Testis (tissue), 2 donors: ENCODE data around the gene PRPF40A.

Source experiments
- POLR2A ChIP-seq: fragments of 450-650 bp; IDR thresholded peaks from one replicate; pipeline ENCODE4 v1.6.1; 2017; ENCODE audit warnings: antibody characterized with exemption, mild to moderate bottlenecking, moderate library complexity
- TF ChIP-seq, protein P1 (sequence below), 3 experiments: fragments of 450-650 bp in 2 of 3; fragments of 200-600 bp in 1 of 3; sonication (generic) in 1 of 3; IDR thresholded peaks; one replicate each; pipeline ENCODE4 v1.5.1; 2016 to 2019; ENCODE audit warnings: antibody characterized with exemption in 3 of 3, mild to moderate bottlenecking in 2 of 3, moderate library complexity in 1 of 3

DNA sequence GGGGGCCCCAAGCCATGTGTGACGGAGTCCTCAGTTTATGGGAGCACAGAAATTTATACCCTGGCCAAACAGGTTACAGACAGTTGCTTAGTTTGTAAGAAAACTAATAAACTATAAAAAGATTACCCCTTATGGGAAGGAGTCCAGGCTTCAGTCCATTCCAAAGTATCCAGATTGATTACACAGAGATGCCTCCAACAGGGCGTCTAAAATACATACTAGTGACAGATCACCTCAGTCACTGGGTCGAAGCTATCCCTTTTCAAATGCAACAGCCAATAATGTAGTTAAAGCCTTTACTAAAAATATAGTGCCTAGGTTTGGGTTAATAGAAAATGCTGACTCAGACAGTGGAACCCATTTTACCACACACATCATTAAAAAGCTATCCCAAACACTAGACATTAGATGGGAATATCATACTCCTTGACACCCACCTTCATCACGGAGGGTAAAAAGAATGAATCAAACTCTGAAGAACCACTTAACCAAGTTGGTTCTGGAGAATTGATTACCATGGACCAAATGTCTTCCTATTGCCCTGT, 10.7 kb downstream of the PRPF40A start:
- TF ChIP-seq POLR2A = no peak
- TF ChIP-seq, protein P1, sequence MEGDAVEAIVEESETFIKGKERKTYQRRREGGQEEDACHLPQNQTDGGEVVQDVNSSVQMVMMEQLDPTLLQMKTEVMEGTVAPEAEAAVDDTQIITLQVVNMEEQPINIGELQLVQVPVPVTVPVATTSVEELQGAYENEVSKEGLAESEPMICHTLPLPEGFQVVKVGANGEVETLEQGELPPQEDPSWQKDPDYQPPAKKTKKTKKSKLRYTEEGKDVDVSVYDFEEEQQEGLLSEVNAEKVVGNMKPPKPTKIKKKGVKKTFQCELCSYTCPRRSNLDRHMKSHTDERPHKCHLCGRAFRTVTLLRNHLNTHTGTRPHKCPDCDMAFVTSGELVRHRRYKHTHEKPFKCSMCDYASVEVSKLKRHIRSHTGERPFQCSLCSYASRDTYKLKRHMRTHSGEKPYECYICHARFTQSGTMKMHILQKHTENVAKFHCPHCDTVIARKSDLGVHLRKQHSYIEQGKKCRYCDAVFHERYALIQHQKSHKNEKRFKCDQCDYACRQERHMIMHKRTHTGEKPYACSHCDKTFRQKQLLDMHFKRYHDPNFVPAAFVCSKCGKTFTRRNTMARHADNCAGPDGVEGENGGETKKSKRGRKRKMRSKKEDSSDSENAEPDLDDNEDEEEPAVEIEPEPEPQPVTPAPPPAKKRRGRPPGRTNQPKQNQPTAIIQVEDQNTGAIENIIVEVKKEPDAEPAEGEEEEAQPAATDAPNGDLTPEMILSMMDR (IDR thresholded peaks at IDR 0.05) = no peak
